HS-5 (cell line): ENCODE data around the gene NAA25.
A peak's percentile ranks its signal among the peaks of the same experiment; 100 is the strongest.
"Not testable (repeated sequence)": the region's sequence is repeated elsewhere in the genome, so short reads cannot be mapped to it uniquely, and the experiment has no call there.

Source experiments
- DNase-seq: peaks from one replicate; pipeline ENCODE4 v3.0.0-alpha.2; 2012; ENCODE audit warnings: low read depth

NAA25 gene

DNA sequence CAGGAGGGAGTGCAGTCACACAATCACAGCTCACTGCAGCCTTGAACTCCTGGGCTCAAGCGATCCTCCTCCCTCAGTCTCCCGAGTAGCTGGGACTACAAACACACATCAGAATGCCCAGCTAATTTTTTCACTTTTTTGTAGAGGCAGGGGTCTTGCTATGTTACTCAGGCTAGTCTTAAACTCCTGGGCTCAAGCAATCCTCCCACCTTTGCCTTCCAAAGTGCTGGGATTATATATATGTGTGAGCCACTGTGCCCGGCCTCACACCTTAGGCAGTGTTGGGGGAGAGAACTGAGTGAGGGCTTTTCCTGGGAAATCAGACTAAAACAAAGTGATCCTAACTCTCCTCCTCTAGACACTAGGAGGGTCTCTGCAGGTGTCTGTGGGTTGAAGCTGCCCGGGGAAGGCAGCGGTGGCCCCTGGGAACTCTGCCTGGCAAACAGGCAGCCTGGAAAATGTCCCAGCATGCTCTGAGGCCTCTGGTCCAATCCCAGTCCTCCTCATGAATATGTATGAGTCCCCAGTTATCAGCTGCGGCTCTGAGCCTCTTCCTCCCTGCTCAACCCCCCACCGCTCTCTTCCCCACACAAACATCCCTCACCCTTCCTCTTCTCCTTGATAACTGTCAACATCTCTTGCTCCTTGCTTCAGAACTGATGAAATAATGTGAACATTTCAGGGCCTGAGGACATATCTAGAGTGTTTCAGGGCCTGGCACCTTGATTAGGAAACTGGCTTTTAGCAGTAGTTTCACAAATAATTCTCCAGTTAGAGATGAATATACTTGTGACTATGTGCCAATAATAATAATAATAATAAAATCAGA is 7.9 kb upstream of the NAA25 start:
- no peak for DNase-seq

- no peak for DNase-seq
Observed at GRCh38 chr12:112115259-112116045, 6.9 kb upstream of the NAA25 start.

DNA sequence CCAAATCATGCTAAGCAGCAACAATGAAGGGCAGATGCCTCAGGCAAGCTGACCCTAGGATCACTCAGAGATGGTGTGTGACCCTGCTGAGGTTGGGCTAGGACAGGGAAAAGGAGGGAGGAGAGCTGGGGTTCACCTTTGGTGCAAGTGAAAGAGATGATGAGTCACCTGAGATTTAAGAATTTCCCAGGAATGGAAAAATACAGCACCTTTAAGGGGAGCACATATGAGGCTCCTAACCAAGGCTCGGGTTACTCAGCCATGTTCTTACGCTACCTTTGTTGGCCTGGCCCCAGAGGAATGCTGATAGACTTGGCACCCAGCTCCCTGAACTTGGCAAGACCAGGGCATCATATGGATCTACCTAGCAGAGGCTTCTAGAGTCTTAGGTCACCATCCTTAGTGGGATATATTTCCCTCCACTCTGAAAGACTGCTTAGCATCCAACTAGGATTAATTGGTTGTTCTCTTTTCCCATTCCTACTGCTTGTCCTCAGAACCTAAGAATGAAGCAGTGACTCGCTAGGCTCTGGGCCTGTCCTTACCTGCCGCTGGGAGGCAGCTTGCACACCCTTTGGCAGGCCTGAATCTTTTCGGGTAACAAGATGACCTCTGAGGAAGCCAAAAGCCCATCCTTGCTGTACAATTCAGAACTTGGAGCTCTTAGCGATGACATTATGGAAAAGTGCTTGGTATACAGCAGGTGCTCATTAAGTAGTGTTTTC is 4.0 kb upstream of the NAA25 start:
- DNase-seq: no peak

- DNase-seq: no peak
Observed at GRCh38 chr12:112111931-112112330, 3.3 kb upstream of the NAA25 start.

GRCh38 chr12:112110787-112111662 is 2.4 kb upstream of the NAA25 start:
- DNase-seq: not testable (repeated sequence)

DNA sequence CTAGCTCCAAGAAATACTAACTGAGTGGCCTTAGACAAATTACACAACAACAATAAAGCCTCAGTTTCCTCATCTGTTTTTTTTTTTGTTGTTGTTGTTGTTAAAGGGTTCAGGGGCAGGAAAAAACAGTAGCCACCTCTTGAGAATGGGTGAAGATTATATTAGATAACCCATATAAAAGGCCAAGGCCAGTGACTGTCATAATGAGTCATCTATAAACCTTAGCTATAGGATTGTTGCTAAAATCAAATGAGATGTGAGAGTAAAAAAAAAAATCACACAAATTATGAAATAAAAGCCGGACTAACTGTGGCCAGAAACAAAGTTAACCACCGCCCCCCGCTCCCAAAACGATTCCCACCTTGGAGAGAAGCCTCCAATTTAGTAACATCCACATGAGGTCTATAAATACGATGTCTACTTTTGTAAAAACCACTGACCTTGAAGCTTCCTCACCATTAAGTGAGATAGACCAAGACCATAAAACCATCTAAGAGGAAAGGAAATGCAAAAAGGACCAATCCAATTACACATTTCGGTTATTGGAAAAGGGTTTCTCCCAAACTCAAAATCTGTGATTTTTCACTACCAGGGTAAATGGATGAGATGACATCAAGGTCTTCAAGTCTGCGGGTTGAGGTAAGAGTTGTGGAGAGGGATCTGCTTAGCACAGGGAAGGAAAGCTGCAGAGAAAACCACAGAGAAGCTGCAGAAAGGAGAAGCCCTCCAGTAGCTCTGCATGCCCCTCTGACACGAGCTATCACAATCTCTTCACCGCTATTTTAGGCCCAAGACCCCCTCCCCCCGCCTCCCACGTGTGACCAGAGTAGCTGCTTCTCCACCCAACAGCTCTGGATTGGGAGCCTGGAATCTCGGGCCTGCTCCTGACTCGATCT is 1.0 kb downstream of the NAA25 start:
- no peak for DNase-seq

GRCh38 chr12:112105891-112106290 is 2.7 kb downstream of the NAA25 start:
- DNase-seq: no peak

DNA sequence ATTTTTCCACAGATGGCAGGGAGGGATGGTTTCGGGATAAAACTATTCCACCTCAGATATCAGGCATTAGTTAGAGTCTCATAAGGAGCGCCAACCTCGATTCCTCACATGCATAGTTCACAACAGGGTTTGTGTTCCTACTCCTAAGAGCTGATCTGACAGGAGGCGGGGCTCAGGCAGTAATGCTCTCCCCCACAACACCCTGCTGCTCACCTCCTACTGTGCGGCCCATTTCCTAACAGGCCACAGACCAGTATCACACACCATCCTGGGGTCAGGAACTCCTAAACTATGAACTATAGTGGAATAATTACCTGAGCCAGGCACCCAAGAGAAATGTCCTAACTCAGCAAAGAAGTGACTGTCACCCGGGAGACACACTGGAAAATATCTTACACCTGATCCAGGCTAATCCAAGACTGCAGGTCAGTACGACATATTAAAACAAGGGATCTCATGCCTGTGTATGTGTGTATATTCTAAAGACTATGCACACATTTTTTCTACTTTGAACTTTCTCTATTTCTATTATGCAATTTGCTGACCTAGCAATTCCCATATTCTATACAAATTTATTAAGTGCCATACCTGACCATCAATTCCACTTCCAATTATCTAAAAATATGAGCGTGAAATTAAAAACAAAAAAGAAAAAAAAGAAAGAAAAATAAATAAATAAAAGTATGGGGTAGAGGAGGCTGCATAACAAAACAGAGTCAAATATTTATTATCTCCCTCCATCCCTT is 4.7 kb downstream of the NAA25 start:
- no peak for DNase-seq

DNA sequence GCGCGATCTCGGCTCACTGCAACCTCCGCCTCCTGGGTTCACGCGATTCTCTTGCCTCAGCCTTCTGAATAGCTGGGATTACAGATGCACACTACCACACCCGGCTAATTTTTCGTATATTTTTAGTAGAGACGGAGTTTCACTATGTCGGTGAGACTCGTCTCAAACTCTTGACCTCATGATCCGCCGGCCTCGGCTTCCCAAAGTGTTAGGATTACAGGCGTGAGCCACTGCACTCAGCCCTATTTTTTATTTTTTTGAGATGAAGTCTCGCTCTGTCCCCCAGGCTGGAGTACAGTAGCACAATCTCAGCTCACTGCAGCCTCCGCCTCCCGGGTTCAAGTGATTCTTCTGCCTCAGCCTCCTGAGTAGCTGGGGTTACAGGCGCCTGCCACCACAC is 5.8 kb downstream of the NAA25 start:
- not testable (repeated sequence) for DNase-seq

DNA sequence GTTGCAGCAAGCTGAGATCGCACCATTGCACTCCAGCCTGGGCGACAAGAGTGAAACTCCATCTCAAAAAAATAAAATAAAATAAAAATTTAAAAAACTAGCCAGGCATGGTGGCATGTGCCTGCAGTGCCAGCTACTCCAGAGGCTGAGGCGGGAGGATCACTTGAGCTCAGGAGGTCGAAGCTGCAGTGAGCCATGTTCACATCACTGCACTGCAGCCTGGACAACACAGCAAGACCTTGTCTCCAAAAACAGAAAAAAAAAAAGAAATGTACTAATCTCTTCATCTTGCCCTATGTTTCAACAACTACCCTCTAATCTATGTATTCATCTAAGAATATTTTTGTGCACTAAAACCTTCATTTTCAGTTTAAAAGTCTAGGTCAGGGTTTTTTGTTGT is 6.5 kb downstream of the NAA25 start:
- DNase-seq: no peak

DNA sequence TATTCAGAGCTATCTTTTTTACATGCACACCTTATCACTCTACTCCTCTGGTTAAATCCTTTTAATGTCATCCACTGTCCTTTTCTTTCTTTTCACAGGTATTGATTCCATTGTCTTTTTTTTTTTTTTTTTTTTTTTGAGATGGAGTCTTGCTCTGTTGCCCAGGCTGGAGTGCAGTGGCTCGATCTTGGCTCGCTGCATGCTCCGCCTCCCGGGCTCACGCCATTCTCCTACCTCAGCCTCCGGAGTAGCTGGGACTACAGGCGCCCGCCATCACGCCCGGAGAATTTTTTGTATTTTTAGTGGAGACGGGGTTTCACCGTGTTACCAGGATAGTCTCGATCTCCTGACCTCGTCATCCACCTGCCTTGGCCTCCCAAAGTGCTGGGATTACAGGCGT is 8.1 kb downstream of the NAA25 start:
- DNase-seq: not testable (repeated sequence)

DNA sequence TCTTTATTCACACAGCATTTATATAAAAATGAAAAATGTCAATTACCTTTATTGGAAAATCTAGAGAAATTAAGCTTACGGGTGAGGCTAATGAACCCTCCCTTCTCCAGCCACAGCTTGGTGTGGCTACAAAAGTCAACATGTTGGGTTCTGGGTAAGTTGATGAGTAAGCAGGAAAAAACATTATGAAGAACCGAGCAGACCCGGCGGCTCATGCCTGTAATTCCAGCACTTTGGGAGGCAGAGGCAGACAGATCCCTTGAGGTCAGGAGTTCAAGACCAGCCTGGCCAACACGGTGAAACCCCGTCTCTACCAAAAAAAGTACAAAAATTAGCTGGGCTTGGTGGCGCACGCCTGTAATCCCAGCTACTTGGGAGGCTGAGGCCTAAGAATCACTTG is 10.9 kb downstream of the NAA25 start:
- DNase-seq: no peak

DNA sequence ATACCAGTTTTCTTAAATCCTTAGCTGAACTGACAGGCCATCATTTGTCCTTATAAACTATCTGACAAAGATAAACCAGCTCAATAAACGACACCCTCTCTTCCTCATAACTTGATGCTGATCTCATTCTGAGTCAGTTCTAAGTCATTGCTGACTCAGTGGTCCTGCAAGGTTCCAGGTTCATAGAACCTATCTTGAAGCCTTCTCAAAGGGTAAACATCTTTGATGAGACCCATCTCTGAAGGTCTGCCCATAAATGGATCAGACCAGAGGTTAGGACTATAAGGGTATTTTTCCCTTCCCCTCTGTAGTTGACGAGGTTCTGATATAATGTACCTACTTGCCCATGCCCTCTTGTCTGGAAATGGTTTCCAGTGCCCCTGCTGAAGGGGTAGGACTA is 11.9 kb downstream of the NAA25 start:
- peak; percentile 87 for DNase-seq

DNA sequence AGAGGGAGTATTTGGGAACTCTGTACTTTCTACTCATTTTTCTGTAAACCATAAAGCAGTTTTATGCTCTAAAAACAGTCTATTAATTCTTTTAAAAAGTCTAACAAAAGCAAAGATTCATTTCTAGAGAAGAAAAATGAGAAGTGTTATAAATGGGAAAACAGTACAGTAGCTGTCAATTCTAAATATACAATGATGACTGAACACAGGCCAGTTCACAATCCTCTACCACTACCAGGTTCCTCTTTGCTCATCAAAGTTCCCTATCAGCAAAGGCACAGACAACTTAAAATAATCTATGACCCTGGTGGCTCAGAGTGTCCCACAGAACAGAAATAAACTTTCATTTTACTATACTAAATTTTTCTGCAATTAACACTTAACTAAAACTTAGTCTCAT is 12.5 kb downstream of the NAA25 start:
- DNase-seq: no peak

DNA sequence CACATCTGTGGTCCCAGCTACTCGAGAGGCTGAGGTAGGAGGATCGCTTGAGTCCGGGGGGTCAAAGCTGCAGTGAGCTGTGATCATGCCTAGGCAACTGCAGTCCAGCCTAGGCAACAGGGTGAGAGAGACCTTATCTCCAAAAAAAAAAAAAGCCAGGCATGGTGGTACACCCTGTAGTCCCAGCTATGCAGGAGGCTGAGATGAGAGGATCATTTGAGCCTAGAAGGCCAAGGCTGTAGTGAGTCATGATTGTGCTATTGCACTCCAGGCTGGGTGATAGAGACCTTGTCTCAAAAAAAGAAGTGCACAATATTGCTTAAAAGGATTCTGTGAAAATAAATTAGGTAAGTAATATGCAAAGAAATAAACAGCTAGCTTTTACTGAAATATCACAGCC is 17.0 kb downstream of the NAA25 start:
- no peak for DNase-seq

GRCh38 chr12:112087851-112088250 is 20.7 kb downstream of the NAA25 start:
- no peak for DNase-seq

GRCh38 chr12:112087055-112087850 is 21.3 kb downstream of the NAA25 start:
- no peak for DNase-seq

- DNase-seq: no peak
Observed at GRCh38 chr12:112066566-112066965, 42.0 kb downstream of the NAA25 start.

DNA sequence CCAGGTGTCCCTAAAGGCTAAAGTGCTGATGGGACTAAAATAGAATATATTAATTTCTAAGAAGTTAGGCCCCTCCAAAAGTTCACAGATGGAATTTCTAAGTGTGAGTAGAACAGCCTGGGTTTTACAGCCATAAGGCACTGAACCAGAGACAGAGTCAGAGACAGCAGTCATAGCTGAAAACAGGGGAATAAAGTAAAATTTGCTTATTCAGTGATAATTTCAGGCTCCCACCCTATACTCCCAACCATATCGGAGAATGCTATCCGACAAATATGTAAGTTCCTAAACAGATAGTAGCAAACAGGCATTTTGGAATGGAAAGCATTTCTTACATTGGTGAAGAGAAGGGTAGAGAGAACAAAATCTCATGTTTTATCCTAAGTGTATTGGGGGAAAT is 45.3 kb downstream of the NAA25 start:
- DNase-seq: no peak
